Breast epithelium (tissue), 4 donors: ENCODE results near the gene ITGB1BP1. TPM values are rescaled to one million over a fixed set of nuclear protein-coding genes. Genes with fewer than 3 reads are reported as not detected.

Experiments used
- DNase-seq, 2 donors: peaks; one replicate each; pipeline ENCODE4 v3.0.0-alpha.2; 2019; ENCODE audit warnings: low spot score in 2 of 2
- H3K27ac ChIP-seq, 2 donors: fragments of 200-600 bp; sonication (generic) in 1 of 2; one replicate each; pipeline ENCODE4 v1.5.1; 2016 to 2019; ENCODE audit warnings: mild to moderate bottlenecking in 1 of 2
- H3K27me3 ChIP-seq, 2 donors: fragments of 200-600 bp; sonication (generic) in 1 of 2; one replicate each; pipeline versions ENCODE4 v1.5.1 to v1.6.0; 2017 to 2019; ENCODE audit warnings: control low read depth in 1 of 2, mild to moderate bottlenecking in 1 of 2
- H3K36me3 ChIP-seq: fragments of 200-600 bp; one replicate; pipeline ENCODE4 v1.5.1; 2019
- H3K4me1 ChIP-seq, 2 donors: fragments of 200-600 bp; sonication (generic); one replicate each; pipeline ENCODE4 v1.5.1; 2016 to 2019; ENCODE audit warnings: control low read depth in 1 of 2
- H3K4me3 ChIP-seq, 3 donors: fragments of 200-600 bp; sonication (generic); 1 replicate in 2 of 3; 2 replicates in 1 of 3; pipeline ENCODE4 v1.5.1; 2016 to 2019; ENCODE audit warnings: mild to moderate bottlenecking in 3 of 3, moderate library complexity in 2 of 3
- H3K9me3 ChIP-seq, 2 donors: fragments of 200-600 bp; sonication (generic) in 1 of 2; one replicate each; pipeline ENCODE4 v1.5.1; 2016 to 2019; ENCODE audit warnings: control low read depth in 1 of 2
- CTCF ChIP-seq, 3 donors: fragments of 450-650 bp; IDR thresholded peaks; one replicate each; pipeline ENCODE4 v1.5.1; 2016 to 2017; ENCODE audit warnings: antibody characterized with exemption in 3 of 3, mild to moderate bottlenecking in 3 of 3, moderate library complexity in 3 of 3
- POLR2A ChIP-seq: fragments of 450-650 bp; IDR thresholded peaks from one replicate; pipeline ENCODE4 v1.6.1; 2016; ENCODE audit warnings: antibody characterized with exemption, mild to moderate bottlenecking, moderate library complexity
- POLR2AphosphoS5 ChIP-seq, 3 donors: sonication (generic); formaldehyde crosslinking; IDR thresholded peaks; one replicate each; pipeline ENCODE4 v1.6.1; 2017; ENCODE audit warnings: antibody characterized with exemption in 3 of 3
- intact Hi-C: fragments of 100-400 bp; cut with DNase I; formaldehyde crosslinking; loops from one replicate; pipeline ENCODE4 v1.15.1; 2023; ENCODE audit warnings: low total_unique reads
- total RNA-seq, 3 donors: library from RNA; depleted of rRNA; stranded (reverse); fragments of >200 nt; gene quantifications; one replicate each; pipeline ENCODE4 v1.1.0, GENCODE V29; 2016

The ITGB1BP1 gene
- total RNA-seq, 3 donors from 2014 or later: 35.7 to 271 (median 63.3) TPM

- Histone ChIP-seq H3K9me3 (no peaks in the 10 kb centered on the region), H3K36me3 (no peaks in the 10 kb centered on the region), H3K27ac (no peak overlapping the region), H3K4me3 (no peak overlapping the region), H3K27me3 (no peaks in the 10 kb centered on the region), H3K4me1 (no peaks in the 10 kb centered on the region)
- intact Hi-C loops: no loop called here
- TF ChIP-seq CTCF (IDR thresholded peaks at IDR 0.05) (no peak), POLR2A (no peak), POLR2AphosphoS5 (IDR thresholded peaks at IDR 0.05) (no peak)
- no peak for DNase-seq
Observed at GRCh38 chr2:9360110-9360509, 63.2 kb downstream of the ITGB1BP1 start.

- Histone ChIP-seq H3K4me1 (no peaks in the 10 kb centered on the region), H3K27ac (no peak overlapping the region), H3K4me3 (no peak overlapping the region), H3K36me3 (no peaks in the 10 kb centered on the region), H3K27me3 (no peaks in the 10 kb centered on the region), H3K9me3 (no peaks in the 10 kb centered on the region)
- intact Hi-C loops: no loop called here
- no peak for DNase-seq
- TF ChIP-seq CTCF (IDR thresholded peaks at IDR 0.05) (no peak), POLR2AphosphoS5 (IDR thresholded peaks at IDR 0.05) (no peak)
Observed at GRCh38 chr2:9359463-9359862, 63.9 kb downstream of the ITGB1BP1 start.

GRCh38 chr2:9358846-9359245 is 64.5 kb downstream of the ITGB1BP1 start:
- intact Hi-C loops: no loop called here

GRCh38 chr2:9356261-9356660 is 67.1 kb downstream of the ITGB1BP1 start:
- Histone ChIP-seq H3K27me3 (no peaks in the 10 kb centered on the region), H3K4me3 (no peak overlapping the region), H3K9me3 (no peaks in the 10 kb centered on the region), H3K27ac (no peak overlapping the region), H3K36me3 (peaks cover 3% of the 10 kb centered on the region), H3K4me1 (no peaks in the 10 kb centered on the region)
- TF ChIP-seq POLR2A (no peak), POLR2AphosphoS5 (IDR thresholded peaks at IDR 0.05) (no peak), CTCF (IDR thresholded peaks at IDR 0.05) (no peak)
- no peak for DNase-seq
- intact Hi-C loops: no loop called here

More at GRCh38 chr2:9358846-9359245, 64.5 kb downstream of the ITGB1BP1 start:
- no peak for DNase-seq
- no peak for TF ChIP-seq POLR2A
- no peak for TF ChIP-seq POLR2AphosphoS5 (IDR thresholded peaks at IDR 0.05)
- TF ChIP-seq CTCF (IDR thresholded peaks at IDR 0.05): no peak
- Histone ChIP-seq H3K9me3 (no peaks in the 10 kb centered on the region), H3K4me3 (no peak overlapping the region), H3K27ac (no peak overlapping the region), H3K4me1 (no peaks in the 10 kb centered on the region), H3K36me3 (no peaks in the 10 kb centered on the region), H3K27me3 (no peaks in the 10 kb centered on the region)

- TF ChIP-seq POLR2A: no peak
- TF ChIP-seq POLR2AphosphoS5 (IDR thresholded peaks at IDR 0.05): no peak
- TF ChIP-seq CTCF (IDR thresholded peaks at IDR 0.05): no peak
- H3K4me3 ChIP-seq: no peak overlapping the region
- no peaks in the 10 kb centered on the region for H3K9me3 ChIP-seq
- no peaks in the 10 kb centered on the region for H3K4me1 ChIP-seq
- H3K36me3 ChIP-seq: peaks cover 3% of the 10 kb centered on the region
- H3K27me3 ChIP-seq: no peaks in the 10 kb centered on the region
- DNase-seq: no peak
- no peak overlapping the region for H3K27ac ChIP-seq
- intact Hi-C loops: no loop called here
Observed at GRCh38 chr2:9355716-9356115, 67.6 kb downstream of the ITGB1BP1 start.
